Choroid plexus epithelial cell (primary cell): ENCODE data around the gene BEGAIN.

Experiments used
- DNase-seq: peaks from one replicate; pipeline ENCODE4 v3.0.0-alpha.2; 2010; ENCODE audit warnings: low read depth
- H3K4me3 ChIP-seq: 2 replicates; pipeline ENCODE4 v1.5.1; 2011; ENCODE audit warnings: low read depth, mild to moderate bottlenecking, control low read depth, low read length, moderate library complexity
- TF ChIP-seq, protein P1 (sequence below): conservative IDR thresholded peaks from 2 replicates; pipeline ENCODE4 v1.5.1; 2011; ENCODE audit warnings: low read depth, mild to moderate bottlenecking, control low read depth, inconsistent platforms, low read length, moderate library complexity

BEGAIN gene

DNA sequence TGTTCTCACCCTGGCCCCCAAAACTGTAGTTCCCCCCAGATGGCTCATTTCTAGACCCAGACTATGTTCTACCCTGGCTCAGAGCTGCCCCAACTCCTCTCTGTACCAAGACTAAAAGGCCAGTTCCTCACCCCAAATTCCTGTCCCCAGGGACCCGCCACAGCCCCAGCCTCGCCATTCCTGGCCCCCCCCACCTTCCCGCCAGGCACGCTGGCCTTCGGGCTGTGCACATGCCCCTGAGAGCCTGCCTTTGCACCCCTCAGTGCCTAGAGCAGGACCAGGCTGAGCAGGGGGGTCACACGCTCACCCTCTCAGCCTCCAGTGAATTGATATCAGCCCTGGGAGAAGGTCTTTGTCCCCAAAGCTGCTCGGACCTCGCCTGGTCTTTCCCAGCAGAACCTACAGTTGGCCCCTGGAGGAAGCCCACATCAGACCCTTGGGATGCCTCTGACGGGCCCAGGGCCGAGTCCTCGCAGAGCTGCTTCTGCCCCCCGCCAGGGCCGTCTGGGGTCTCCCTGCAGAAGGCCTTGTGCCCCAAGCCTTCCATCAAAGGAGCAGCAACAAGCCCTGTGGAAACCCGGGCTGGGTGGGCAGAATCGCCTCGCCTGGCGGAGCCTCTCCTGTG lies 32.4 kb downstream of the BEGAIN start:
- no peak overlapping the region for H3K4me3 ChIP-seq
- TF ChIP-seq, protein P1, sequence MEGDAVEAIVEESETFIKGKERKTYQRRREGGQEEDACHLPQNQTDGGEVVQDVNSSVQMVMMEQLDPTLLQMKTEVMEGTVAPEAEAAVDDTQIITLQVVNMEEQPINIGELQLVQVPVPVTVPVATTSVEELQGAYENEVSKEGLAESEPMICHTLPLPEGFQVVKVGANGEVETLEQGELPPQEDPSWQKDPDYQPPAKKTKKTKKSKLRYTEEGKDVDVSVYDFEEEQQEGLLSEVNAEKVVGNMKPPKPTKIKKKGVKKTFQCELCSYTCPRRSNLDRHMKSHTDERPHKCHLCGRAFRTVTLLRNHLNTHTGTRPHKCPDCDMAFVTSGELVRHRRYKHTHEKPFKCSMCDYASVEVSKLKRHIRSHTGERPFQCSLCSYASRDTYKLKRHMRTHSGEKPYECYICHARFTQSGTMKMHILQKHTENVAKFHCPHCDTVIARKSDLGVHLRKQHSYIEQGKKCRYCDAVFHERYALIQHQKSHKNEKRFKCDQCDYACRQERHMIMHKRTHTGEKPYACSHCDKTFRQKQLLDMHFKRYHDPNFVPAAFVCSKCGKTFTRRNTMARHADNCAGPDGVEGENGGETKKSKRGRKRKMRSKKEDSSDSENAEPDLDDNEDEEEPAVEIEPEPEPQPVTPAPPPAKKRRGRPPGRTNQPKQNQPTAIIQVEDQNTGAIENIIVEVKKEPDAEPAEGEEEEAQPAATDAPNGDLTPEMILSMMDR = no peak
- DNase-seq = no peak

DNA sequence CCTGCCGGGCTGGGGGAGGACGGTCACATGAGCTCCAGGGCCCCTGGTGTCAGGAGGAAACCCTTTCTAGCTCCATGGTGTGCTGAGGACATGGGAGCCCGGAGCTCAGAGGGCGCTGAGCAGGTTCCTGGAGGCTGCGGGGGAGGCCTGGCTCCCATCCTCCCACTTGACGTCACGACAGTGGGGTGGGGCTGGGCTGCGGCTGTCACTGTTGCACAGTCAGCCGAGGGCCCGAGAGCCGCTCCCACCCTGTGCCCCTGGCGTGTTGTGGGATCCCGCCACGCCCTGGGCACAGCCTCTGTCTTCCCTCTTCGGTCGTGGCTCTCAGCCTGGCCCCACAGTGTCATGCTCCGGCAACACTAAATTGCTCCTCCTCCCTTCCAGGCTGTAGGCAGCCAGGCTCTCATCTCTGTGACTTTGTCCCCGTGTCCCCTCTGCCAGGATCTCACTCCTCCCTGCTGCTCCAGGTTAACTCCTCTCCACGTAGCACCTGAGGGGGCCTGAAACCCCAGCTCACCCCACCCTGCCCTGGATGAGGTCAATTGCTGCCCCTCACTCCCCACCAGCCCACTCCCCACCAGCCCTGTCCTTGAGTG lies 33.0 kb downstream of the BEGAIN start:
- no peak overlapping the region for H3K4me3 ChIP-seq
- TF ChIP-seq, protein P1 = no peak
- DNase-seq = no peak

DNA sequence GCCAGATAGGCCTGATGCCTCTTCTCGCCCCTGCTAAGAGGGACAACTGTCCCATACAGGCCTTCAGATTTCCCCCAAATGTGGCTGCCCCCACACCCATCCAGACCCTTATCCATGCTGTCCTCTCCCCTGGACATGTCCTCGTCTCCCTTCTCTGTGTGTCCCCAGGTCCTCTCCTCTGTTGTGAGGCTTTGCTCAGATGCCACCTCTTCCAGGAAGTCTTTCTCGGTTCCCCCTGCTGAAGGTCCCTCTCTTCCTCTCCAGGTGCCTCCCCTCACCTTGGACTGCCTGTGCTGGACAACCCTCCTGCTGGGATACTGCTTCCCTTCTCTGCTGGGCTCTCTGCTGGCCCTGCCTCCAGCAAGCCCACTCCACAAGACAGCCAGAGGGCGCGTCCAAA lies 33.7 kb downstream of the BEGAIN start:
- TF ChIP-seq, protein P1 = no peak
- no peak overlapping the region for H3K4me3 ChIP-seq
- DNase-seq = no peak

DNA sequence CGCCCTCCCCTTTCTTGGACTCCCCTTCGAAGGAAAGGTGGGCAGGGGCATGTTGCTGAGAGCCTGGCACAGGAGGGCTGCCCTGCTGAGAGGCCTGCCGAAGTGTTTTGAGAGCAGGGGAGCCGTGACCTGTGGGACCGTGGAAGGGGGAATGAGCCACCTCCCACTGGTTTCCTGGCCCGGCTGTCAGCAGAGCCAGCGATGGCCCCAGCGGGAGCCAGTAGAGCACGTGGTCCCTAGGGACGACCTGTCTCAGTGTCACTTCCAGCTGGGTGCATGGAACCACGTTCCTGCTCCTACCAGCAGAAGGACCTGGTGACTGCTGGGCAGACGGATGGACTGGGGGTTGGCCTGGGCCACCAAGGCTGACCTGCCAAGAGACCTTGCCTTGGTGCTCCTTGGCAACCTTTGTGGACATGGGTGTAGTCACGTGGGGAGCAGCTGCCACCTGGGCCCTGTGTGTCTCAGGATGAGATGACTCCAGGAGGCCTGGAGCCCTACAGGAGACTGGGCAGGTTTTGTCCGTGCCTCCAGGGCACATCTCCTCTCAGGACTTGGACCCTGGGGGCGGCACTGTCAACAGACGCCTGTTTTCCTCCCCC lies 34.6 kb downstream of the BEGAIN start:
- TF ChIP-seq, protein P1 = no peak
- no peak for DNase-seq

DNA sequence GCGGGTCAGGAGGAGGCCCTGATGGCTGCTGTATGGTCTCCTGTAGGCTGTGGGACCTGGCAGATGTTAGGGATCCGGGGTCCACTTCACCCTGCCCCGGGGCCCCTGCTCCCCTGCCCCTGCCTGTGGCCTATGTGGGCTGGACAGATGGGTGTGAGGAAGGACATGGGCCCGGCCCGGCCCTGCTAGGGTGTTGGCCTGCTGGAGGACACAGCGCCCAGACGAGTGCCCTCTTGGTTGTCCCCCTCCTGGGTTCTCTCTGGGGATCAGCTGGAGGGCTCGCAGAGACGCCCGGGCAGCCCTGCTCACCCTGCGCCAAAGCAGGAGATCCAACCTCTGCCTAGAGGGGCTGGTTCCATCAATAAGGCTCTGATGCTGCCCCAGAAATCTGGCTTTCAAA lies 36.2 kb downstream of the BEGAIN start:
- TF ChIP-seq, protein P1 = no peak

More for the DNA sequence above, 34.6 kb downstream of the BEGAIN start:
- no peak overlapping the region for H3K4me3 ChIP-seq

DNA sequence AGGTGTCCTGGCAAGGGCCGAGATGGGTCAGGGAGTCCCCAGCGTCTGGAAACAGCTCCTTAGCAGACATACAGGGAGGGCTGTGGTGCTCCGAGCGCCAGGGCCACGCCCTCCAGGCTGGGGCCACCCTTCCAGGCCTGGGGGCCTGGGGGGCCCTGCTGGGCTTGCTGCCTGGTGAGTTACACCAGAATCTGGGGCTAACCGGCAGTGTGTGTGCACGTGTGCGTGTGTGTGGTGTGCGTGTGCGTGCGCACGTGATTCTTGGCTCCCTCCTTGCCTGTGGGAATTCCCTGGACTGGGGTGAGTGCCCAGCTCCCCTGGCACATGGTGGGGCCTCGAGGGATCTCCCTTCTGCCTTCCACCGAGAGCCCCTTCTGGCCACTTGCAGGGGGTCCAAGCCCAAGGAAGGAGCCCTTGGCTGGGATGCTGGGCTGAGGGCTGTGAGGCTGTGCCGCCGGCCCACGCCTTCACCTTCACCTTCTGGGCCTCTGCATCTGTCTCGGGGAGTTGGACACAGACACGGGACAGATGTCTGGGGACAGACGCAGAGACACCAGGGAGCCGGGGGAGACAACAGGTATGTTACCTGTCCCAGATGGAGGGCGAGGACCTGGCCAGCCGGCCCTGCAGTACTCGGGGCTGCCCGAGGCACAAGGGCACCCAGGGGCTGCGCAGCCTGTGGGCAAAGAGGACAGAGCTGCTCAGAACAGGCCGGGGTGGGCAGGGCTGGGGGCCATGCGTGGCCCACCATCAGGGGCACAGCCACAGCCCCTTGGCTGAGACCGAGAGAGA lies 37.2 kb downstream of the BEGAIN start:
- no peak for DNase-seq
- TF ChIP-seq, protein P1 = no peak
- no peak overlapping the region for H3K4me3 ChIP-seq

More for the DNA sequence above, 36.2 kb downstream of the BEGAIN start:
- H3K4me3 ChIP-seq = no peak overlapping the region
- no peak for DNase-seq
